Medulla oblongata (tissue), 1 donor: ENCODE results near the gene PLBD2.

Source experiments
- DNase-seq: peaks from one replicate; pipeline ENCODE4 v3.0.0-alpha.2; 2015; ENCODE audit errors: extremely low spot score

PLBD2 gene

DNA sequence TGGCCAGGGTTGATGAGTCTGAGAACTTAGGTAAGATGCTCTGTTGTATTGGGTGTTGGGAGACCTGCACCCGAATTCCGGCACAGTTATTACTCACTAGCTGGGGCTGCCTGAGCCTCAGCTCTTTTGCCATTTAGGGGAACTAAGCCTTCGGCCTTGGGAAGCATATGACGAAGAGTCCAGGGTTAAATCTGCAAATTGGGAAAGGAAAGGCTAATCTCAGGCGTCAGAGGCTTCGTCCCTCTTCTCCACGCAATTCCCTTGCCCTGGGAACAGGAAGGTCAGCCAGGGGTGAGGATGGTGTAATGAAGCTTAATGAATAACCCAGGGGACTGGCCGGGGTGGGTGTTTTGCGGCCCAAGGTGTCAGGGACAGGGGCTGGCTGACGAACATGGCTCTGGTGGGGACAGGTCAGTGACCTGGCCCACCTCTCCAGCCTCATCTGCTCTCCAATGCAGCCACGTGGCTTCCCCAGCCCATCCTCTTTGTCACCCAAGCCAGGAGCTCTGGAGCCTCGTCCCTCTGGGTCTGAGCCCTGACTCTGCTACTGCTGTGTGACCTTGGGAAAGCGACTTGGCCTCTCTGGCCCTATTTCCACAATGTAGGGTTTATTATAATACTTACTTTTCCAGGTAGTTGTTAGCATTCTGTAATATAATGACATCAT is 60.0 kb downstream of the PLBD2 start:
- no peak for DNase-seq

DNA sequence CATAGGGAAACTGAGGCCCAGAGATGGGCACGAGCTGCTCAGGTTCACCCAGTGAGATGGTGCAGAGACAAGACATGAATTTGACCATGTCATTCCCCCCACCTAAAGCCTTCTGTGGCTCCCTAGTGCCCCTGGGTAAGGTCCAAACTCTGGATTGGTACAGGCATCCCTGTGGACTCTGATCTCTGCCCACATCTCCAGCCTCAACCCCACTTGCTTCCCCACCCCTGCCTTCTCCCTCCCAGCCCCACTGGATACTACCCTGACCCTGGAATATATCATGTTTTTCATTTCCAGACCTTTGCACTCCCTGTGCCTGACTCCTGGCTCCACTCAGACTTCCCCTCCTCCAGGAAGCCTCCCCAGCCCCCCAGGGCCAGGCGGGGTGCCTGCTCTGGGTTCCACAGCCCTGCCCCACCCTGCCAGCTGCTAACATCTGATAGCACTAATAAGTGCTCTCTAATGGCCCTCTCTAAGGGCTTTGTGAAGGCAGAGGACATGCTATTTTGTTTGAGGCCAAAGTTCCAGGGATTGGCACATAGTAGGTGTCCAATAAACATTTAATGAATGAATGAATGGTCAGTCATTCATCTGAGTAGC is 62.7 kb downstream of the PLBD2 start:
- DNase-seq: no peak

GRCh38 chr12:113422030-113422885 is 63.9 kb downstream of the PLBD2 start, which contains the start of gene SDSL:
Gene SDSL (plus strand): TSS chr12:113422380. CDS start chr12:113427983, 5,603 bp downstream.
- DNase-seq: peak; percentile 89

DNA sequence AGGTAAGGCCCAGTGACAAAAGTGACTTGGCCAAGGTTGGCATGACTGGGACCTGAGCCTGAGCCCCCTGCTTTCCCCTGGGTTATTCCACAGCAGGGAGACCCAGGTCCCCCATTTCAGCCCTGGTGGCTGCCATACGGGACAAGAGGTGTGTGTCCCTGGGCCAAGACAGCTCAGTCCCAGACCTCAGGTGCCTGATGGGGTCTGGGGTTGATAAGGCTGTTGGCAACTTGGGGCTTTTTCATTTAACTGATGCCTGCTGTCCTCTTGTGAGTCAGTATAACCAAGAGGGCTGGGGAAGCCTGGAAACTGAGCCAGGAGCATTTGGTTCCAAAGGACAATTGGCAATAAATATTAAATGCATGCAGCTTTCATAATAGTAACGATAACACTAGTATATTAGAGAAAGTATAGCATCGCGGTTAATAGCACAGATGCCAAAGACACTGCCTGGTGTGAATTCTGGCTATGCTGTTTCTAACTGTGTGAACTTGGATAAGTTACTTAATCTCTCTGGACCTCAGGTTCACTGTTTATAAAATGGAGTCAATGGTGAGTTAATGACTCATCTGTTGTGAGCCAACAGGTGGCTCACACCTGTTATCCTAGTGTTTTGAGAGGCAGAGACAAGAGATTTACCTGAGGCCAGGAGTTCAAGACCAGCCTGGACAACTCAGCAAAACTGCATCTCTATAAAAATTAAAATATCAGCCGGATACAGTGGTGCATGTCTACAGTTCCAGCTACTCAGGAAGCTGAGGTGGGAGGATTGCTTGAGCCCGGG is 64.7 kb downstream of the PLBD2 start:
- no peak for DNase-seq

DNA sequence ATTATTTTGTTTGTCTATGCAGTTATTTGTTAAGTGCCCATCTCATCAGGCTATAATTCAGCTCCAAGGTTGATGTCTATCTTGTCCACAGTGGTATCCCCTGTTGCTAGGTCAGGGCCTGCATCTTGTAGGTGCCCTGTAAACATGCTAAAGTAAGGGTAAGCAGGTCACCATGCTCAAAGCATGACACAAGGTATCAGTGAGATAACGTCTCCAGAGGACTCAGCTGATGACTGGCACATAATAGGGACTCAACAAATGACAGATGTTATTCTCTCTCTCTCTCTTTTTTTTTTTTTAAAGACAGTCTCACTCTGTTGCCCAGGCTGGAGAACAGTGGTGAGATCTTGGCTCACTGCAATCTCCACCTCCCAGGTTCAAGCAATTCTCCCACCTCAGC is 66.1 kb downstream of the PLBD2 start:
- DNase-seq: no peak

GRCh38 chr12:113424915-113425823 is 66.8 kb downstream of the PLBD2 start:
- DNase-seq: peak; percentile 63

- no peak for DNase-seq
Measured at GRCh38 chr12:113425960-113426453, 67.6 kb downstream of the PLBD2 start.

GRCh38 chr12:113427882-113428281 is 69.5 kb downstream of the PLBD2 start:
- DNase-seq: no peak

DNA sequence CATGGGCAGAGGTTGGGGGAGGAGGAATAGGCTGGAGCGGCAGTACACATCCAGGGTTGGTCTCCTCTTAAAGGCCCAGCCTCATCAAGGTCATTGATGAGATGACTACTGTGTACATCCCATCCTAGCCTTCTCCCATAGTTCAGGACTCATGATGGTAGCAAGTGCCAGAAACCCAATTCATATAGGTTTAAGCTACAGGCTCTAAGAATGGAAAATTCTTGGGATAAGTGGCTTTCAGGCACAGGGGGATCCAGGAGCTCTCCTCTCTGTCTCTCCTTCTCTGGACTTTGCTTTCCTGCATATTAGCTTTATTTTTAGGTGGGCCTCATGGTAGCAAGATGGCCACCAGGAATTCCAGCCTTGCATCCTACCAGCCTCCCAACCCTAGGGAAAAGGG is 70.1 kb downstream of the PLBD2 start:
- DNase-seq: no peak

DNA sequence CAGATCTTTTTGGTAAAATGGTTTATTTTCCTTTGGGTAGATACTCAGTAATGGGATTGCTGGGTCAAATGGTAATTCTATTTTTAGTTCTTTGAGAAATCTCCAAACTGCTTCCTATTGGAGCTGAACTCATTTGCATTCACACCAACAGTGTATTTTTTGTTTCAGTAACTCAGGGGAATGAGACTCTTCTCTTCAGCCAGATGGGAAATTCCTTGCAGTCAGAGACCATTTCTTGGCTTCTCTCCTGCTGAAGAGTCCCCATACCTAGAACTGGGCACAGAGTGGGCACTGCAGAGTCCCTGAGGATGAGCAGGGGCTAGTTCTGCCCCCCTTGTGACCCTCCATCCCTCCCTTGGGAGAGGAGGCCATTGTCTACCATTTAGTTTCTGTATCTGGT is 74.6 kb downstream of the PLBD2 start:
- peak; percentile 47 for DNase-seq

- no peak for DNase-seq
Measured at GRCh38 chr12:113435367-113435766, 77.0 kb downstream of the PLBD2 start.

DNA sequence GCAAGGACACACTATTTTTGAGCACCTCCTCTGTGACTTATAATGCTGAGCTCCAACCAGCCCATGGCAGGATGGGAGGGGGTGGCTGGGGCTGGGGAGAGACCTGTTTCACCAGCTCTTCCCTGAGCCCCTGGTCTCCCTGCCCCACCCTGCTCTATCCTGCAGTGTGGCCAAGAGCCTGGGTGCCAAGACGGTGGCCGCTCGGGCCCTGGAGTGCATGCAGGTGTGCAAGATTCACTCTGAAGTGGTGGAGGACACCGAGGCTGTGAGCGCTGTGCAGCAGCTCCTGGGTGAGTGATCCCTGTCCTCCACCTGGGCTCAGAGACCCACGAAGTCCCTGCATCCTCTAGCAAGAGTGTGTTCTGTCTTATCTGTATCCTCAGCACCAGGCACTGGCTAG is 78.2 kb downstream of the PLBD2 start:
- DNase-seq: no peak

GRCh38 chr12:113436993-113437728 is 78.8 kb downstream of the PLBD2 start:
- DNase-seq: no peak

DNA sequence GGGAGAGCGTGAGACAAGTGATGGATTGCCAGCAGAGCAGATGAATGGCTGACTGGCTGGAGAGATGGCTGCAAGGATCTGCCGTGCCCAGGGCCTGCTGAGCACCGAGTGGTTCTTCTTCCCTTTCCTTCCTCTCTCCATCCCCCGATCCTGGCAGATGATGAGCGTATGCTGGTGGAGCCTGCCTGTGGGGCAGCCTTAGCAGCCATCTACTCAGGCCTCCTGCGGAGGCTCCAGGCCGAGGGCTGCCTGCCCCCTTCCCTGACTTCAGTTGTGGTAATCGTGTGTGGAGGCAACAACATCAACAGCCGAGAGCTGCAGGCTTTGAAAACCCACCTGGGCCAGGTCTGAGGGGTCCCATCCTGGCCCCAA is 79.3 kb downstream of the PLBD2 start:
- DNase-seq: no peak

DNA sequence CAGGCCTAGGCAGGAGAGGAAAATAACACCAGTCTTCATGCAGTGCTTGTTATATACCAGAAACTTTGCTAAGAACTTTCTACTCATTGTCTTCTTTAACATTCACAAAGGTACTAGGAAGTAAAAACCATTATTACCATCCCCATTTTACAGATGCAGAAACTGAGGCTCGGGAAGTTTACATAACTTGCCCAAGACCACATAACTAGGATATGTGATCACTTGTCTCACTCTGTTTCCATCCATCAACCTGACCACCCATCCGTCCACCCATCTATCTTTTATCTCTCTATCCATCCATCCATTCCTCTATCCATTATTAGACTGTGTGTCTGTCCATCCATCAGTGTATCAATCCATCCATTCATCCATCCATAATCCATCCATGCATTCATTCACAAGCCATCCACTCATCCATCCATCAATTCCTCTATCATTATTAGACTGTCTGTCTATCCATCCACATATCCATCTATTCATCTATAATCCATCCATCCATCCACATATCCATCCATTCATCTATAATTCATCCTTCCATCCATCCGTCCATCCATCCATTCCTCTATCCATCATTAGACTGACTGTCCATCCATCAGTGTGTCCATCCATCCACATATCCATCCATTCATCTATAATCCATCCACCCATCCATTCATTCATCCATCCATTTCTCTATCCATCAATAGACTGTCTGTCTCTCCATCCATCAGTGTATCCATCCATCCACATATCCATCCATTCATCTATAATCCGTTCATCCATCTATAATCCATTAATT is 80.3 kb downstream of the PLBD2 start:
- DNase-seq: no peak

DNA sequence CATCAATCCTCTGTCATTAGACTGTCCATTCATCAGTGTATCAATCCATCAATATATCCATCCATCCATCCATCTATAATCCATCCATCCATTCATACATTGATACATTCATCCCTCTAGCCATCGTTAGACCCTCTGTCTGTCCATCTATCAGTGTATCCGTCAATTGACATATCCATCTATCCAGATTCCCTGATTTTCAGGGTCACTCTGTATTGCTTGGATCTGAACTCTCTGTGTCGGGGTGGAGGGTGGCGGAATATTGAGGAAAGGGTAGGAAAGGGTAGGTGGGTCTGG is 80.9 kb downstream of the PLBD2 start:
- no peak for DNase-seq

DNA sequence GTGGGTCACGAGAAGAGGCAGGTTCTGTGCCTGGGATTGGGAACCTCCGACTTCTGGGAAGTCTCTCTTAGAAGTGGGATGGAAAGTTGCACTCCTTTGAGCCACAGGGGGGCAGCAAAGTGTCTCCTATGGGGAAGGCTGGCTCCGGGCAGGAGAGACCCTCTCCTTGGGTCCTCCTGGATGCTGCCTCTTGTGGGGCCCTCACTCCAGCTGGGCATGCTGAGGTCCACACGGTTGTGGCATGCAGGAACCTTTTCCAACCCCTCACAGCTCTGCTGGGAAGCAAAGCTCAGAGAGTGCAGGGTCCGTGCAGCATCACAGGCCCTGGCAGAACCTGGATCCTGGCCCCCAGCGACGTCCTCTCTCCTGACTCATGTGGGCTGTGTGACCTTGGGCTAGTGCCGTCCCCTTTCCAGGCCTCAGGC is 81.2 kb downstream of the PLBD2 start:
- no peak for DNase-seq

DNA sequence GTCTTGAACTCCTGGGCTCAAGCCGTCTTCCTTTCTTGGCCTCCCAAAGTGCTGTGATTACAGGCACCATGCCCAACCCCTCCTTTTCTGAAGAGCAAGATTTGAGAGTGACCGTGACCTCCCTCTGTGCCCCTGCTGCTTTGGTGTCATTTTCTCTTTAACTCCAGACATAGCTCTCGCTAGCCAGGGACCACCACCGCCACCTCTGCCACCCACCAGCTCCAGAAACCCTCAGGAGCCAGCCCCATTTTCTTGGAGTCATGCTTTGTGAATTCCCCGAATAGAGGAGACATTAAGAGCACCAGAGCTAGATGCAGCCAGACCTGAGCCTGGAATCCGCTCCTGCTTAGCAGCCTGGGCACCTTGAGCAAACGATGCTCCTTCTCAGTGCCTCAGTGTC is 81.9 kb downstream of the PLBD2 start:
- no peak for DNase-seq
